ENCODE measurements around the gene ATP11A. TPM values are rescaled to one million over a fixed set of nuclear protein-coding genes. Genes with fewer than 3 reads are reported as not detected.

Gene ATP11A
- polyA plus RNA-seq, 2 donors, result 4.2 to 6.7 TPM

- Histone ChIP-seq H3K9me3 (ENCODE audit: control insufficient read depth in 2 of 2, insufficient read depth in 1 of 2, low read depth in 1 of 2, low read length in 1 of 2) (peaks cover 0 to 2% of the 10 kb centered on the region in 2 donors), H3K4me3 (ENCODE audit: low read depth in 1 of 2, low read length in 2 of 2) (no peak overlapping the region), H3K27me3 (ENCODE audit: control insufficient read depth in 1 of 2, insufficient read depth in 2 of 2, low read length in 2 of 2) (no peaks in the 10 kb centered on the region), H3K4me1 (ENCODE audit: control insufficient read depth in 2 of 2, insufficient read depth in 2 of 2, low read length in 1 of 2) (peaks cover 6 to 9% of the 10 kb centered on the region in 2 donors), H3K36me3 (ENCODE audit: control insufficient read depth in 2 of 2, insufficient read depth in 2 of 2, low read length in 1 of 2) (no peaks in the 10 kb centered on the region), H3K27ac (ENCODE audit: low read depth in 2 of 2, low read length in 1 of 2) (no peak overlapping the region)
- WGBS, 2 donors, result 94% methylated on average over 20 of the region's 20 CpGs
These were observed 66.7 kb downstream of the ATP11A start for GRCh38 chr13:112756511-112756966.

- Histone ChIP-seq H3K4me3 (ENCODE audit: low read depth in 1 of 2, low read length in 2 of 2) (no peak overlapping the region), H3K27ac (ENCODE audit: low read depth in 2 of 2, low read length in 1 of 2) (no peak overlapping the region), H3K27me3 (ENCODE audit: control insufficient read depth in 1 of 2, insufficient read depth in 2 of 2, low read length in 2 of 2) (no peaks in the 10 kb centered on the region), H3K36me3 (ENCODE audit: control insufficient read depth in 2 of 2, insufficient read depth in 2 of 2, low read length in 1 of 2) (no peaks in the 10 kb centered on the region), H3K9me3 (ENCODE audit: control insufficient read depth in 2 of 2, insufficient read depth in 1 of 2, low read depth in 1 of 2, low read length in 1 of 2) (peaks cover 0 to 2% of the 10 kb centered on the region in 2 donors), H3K4me1 (ENCODE audit: control insufficient read depth in 2 of 2, insufficient read depth in 2 of 2, low read length in 1 of 2) (peaks cover 5 to 11% of the 10 kb centered on the region in 2 donors)
- WGBS, 2 donors, result 74 to 85% methylated on average over 16 of the region's 16 CpGs
These were observed 67.3 kb downstream of the ATP11A start for GRCh38 chr13:112756967-112757758.

- Histone ChIP-seq H3K4me3 (ENCODE audit: low read depth in 1 of 2, low read length in 2 of 2) (no peak overlapping the region), H3K27me3 (ENCODE audit: control insufficient read depth in 1 of 2, insufficient read depth in 2 of 2, low read length in 2 of 2) (no peaks in the 10 kb centered on the region), H3K27ac (ENCODE audit: low read depth in 2 of 2, low read length in 1 of 2) (no peak overlapping the region), H3K36me3 (ENCODE audit: control insufficient read depth in 2 of 2, insufficient read depth in 2 of 2, low read length in 1 of 2) (no peaks in the 10 kb centered on the region), H3K4me1 (ENCODE audit: control insufficient read depth in 2 of 2, insufficient read depth in 2 of 2, low read length in 1 of 2) (peaks cover 3 to 10% of the 10 kb centered on the region in 2 donors), H3K9me3 (ENCODE audit: control insufficient read depth in 2 of 2, insufficient read depth in 1 of 2, low read depth in 1 of 2, low read length in 1 of 2) (peaks cover 0 to 2% of the 10 kb centered on the region in 2 donors)
- 84 to 89% methylated on average over 10 of the region's 10 CpGs for WGBS, 2 donors
These were observed 67.9 kb downstream of the ATP11A start for GRCh38 chr13:112757759-112758086.

- H3K27me3 ChIP-seq (ENCODE audit: control insufficient read depth in 1 of 2, insufficient read depth in 2 of 2, low read length in 2 of 2), result no peaks in the 10 kb centered on the region
- no peak overlapping the region for H3K27ac ChIP-seq (ENCODE audit: low read depth in 2 of 2, low read length in 1 of 2)
- 84 to 97% methylated on average over 9 of the region's 9 CpGs for WGBS, 2 donors
These were observed 69.2 kb downstream of the ATP11A start for GRCh38 chr13:112759053-112759452.

GRCh38 chr13:112759827-112760226, 70.0 kb downstream of the ATP11A start:
- Histone ChIP-seq H3K36me3 (ENCODE audit: control insufficient read depth in 2 of 2, insufficient read depth in 2 of 2, low read length in 1 of 2) (no peaks in the 10 kb centered on the region), H3K27me3 (ENCODE audit: control insufficient read depth in 1 of 2, insufficient read depth in 2 of 2, low read length in 2 of 2) (no peaks in the 10 kb centered on the region), H3K4me1 (ENCODE audit: control insufficient read depth in 2 of 2, insufficient read depth in 2 of 2, low read length in 1 of 2) (peaks cover 2 to 3% of the 10 kb centered on the region in 2 donors), H3K4me3 (ENCODE audit: low read depth in 1 of 2, low read length in 2 of 2) (no peak overlapping the region), H3K9me3 (ENCODE audit: control insufficient read depth in 2 of 2, insufficient read depth in 1 of 2, low read depth in 1 of 2, low read length in 1 of 2) (peaks cover 0 to 2% of the 10 kb centered on the region in 2 donors), H3K27ac (ENCODE audit: low read depth in 2 of 2, low read length in 1 of 2) (no peak overlapping the region)
- WGBS, 2 donors, result 74 to 78% methylated on average over 11 of the region's 11 CpGs

More at GRCh38 chr13:112759053-112759452, 69.2 kb downstream of the ATP11A start:
- Histone ChIP-seq H3K36me3 (ENCODE audit: control insufficient read depth in 2 of 2, insufficient read depth in 2 of 2, low read length in 1 of 2) (no peaks in the 10 kb centered on the region), H3K9me3 (ENCODE audit: control insufficient read depth in 2 of 2, insufficient read depth in 1 of 2, low read depth in 1 of 2, low read length in 1 of 2) (peaks cover 0 to 2% of the 10 kb centered on the region in 2 donors), H3K4me3 (ENCODE audit: low read depth in 1 of 2, low read length in 2 of 2) (no peak overlapping the region), H3K4me1 (ENCODE audit: control insufficient read depth in 2 of 2, insufficient read depth in 2 of 2, low read length in 1 of 2) (peaks cover 3 to 6% of the 10 kb centered on the region in 2 donors)

GRCh38 chr13:112760435-112760834, 70.6 kb downstream of the ATP11A start:
- Histone ChIP-seq H3K9me3 (ENCODE audit: control insufficient read depth in 2 of 2, insufficient read depth in 1 of 2, low read depth in 1 of 2, low read length in 1 of 2) (peaks cover 0 to 2% of the 10 kb centered on the region in 2 donors), H3K27me3 (ENCODE audit: control insufficient read depth in 1 of 2, insufficient read depth in 2 of 2, low read length in 2 of 2) (no peaks in the 10 kb centered on the region), H3K4me1 (ENCODE audit: control insufficient read depth in 2 of 2, insufficient read depth in 2 of 2, low read length in 1 of 2) (peaks cover 2 to 3% of the 10 kb centered on the region in 2 donors), H3K36me3 (ENCODE audit: control insufficient read depth in 2 of 2, insufficient read depth in 2 of 2, low read length in 1 of 2) (no peaks in the 10 kb centered on the region), H3K4me3 (ENCODE audit: low read depth in 1 of 2, low read length in 2 of 2) (no peak overlapping the region), H3K27ac (ENCODE audit: low read depth in 2 of 2, low read length in 1 of 2) (no peak overlapping the region)
- WGBS, 2 donors, result 52% methylated on average over 3 of the region's 3 CpGs

- 59 to 64% methylated on average over 15 of the region's 15 CpGs for WGBS, 2 donors
- no peaks in the 10 kb centered on the region for H3K27me3 ChIP-seq (ENCODE audit: control insufficient read depth in 1 of 2, insufficient read depth in 2 of 2, low read length in 2 of 2)
- H3K9me3 ChIP-seq (ENCODE audit: control insufficient read depth in 2 of 2, insufficient read depth in 1 of 2, low read depth in 1 of 2, low read length in 1 of 2), result peaks cover 0 to 2% of the 10 kb centered on the region in 2 donors
- H3K4me3 ChIP-seq (ENCODE audit: low read depth in 1 of 2, low read length in 2 of 2), result peak overlapping the region in 1 of 2 donors; percentile 20
- peaks cover 2 to 3% of the 10 kb centered on the region in 2 donors for H3K4me1 ChIP-seq (ENCODE audit: control insufficient read depth in 2 of 2, insufficient read depth in 2 of 2, low read length in 1 of 2)
- H3K27ac ChIP-seq (ENCODE audit: low read depth in 2 of 2, low read length in 1 of 2), result no peak overlapping the region
- H3K36me3 ChIP-seq (ENCODE audit: control insufficient read depth in 2 of 2, insufficient read depth in 2 of 2, low read length in 1 of 2), result no peaks in the 10 kb centered on the region
These were observed 71.1 kb downstream of the ATP11A start for GRCh38 chr13:112760931-112761330.

GRCh38 chr13:112761701-112762689, 72.2 kb downstream of the ATP11A start:
- Histone ChIP-seq H3K9me3 (ENCODE audit: control insufficient read depth in 2 of 2, insufficient read depth in 1 of 2, low read depth in 1 of 2, low read length in 1 of 2) (peaks cover 0 to 2% of the 10 kb centered on the region in 2 donors), H3K36me3 (ENCODE audit: control insufficient read depth in 2 of 2, insufficient read depth in 2 of 2, low read length in 1 of 2) (no peaks in the 10 kb centered on the region), H3K4me3 (ENCODE audit: low read depth in 1 of 2, low read length in 2 of 2) (no peak overlapping the region), H3K4me1 (ENCODE audit: control insufficient read depth in 2 of 2, insufficient read depth in 2 of 2, low read length in 1 of 2) (peaks cover 2 to 3% of the 10 kb centered on the region in 2 donors), H3K27ac (ENCODE audit: low read depth in 2 of 2, low read length in 1 of 2) (no peak overlapping the region), H3K27me3 (ENCODE audit: control insufficient read depth in 1 of 2, insufficient read depth in 2 of 2, low read length in 2 of 2) (no peaks in the 10 kb centered on the region)
- WGBS, 2 donors, result 83 to 85% methylated on average over 21 of the region's 21 CpGs

GRCh38 chr13:112762690-112763080, 72.8 kb downstream of the ATP11A start:
- Histone ChIP-seq H3K36me3 (ENCODE audit: control insufficient read depth in 2 of 2, insufficient read depth in 2 of 2, low read length in 1 of 2) (no peaks in the 10 kb centered on the region), H3K4me3 (ENCODE audit: low read depth in 1 of 2, low read length in 2 of 2) (no peak overlapping the region), H3K27ac (ENCODE audit: low read depth in 2 of 2, low read length in 1 of 2) (no peak overlapping the region), H3K4me1 (ENCODE audit: control insufficient read depth in 2 of 2, insufficient read depth in 2 of 2, low read length in 1 of 2) (peaks cover 2 to 3% of the 10 kb centered on the region in 2 donors), H3K9me3 (ENCODE audit: control insufficient read depth in 2 of 2, insufficient read depth in 1 of 2, low read depth in 1 of 2, low read length in 1 of 2) (peaks cover 0 to 2% of the 10 kb centered on the region in 2 donors), H3K27me3 (ENCODE audit: control insufficient read depth in 1 of 2, insufficient read depth in 2 of 2, low read length in 2 of 2) (no peaks in the 10 kb centered on the region)
- WGBS, 2 donors, result 95 to 96% methylated on average over 19 of the region's 19 CpGs
